Neural crest cell (in vitro differentiated cells): ENCODE measurements around the gene PGM1. TPM values are rescaled to one million over a fixed set of nuclear protein-coding genes. Genes with fewer than 3 reads are reported as not detected.

ENCODE experiments used
- DNase-seq: peaks from one replicate; pipeline ENCODE4 v3.0.0; 2021; ENCODE audit warnings: low read depth, mixed read lengths, low spot score
- H3K27ac Mint-ChIP-seq: one replicate; pipeline ENCODE4 v1.8.0; 2021; ENCODE audit warnings: mild to moderate bottlenecking, mixed read lengths; ENCODE audit not compliant: unreplicated experiment
- H3K27me3 Mint-ChIP-seq: 2 replicates; pipeline ENCODE4 v1.8.0; 2021; ENCODE audit warnings: low read depth, mild to moderate bottlenecking, mixed read lengths
- H3K36me3 Mint-ChIP-seq: 2 replicates; pipeline ENCODE4 v1.8.0; 2021; ENCODE audit warnings: low read depth, mild to moderate bottlenecking, mixed read lengths
- H3K4me1 Mint-ChIP-seq: 2 replicates; pipeline ENCODE4 v1.8.0; 2021; ENCODE audit warnings: mixed read lengths
- H3K4me3 Mint-ChIP-seq: one replicate; pipeline ENCODE4 v1.8.0; 2021; ENCODE audit warnings: mild to moderate bottlenecking, mixed read lengths
- H3K9me3 Mint-ChIP-seq: 2 replicates; pipeline ENCODE4 v1.8.0; 2021; ENCODE audit warnings: mixed read lengths
- CTCF ChIP-seq: fragments of 200-600 bp; sonication (generic); conservative IDR thresholded peaks from 2 replicates; pipeline ENCODE4 v1.5.0; 2021; ENCODE audit warnings: antibody characterized with exemption, mild to moderate bottlenecking
- total RNA-seq: library from RNA; stranded (reverse); gene quantifications from 2 replicates; pipeline ENCODE4 v1.2.1, GENCODE V29; 2021

The PGM1 gene
- total RNA-seq, 1 donor from 2014 or later, result 35.3 TPM

- no peak for DNase-seq
- Mint-ChIP-seq H3K36me3 (no peaks in the 10 kb centered on the region), H3K27ac (no peak overlapping the region), H3K9me3 (no peaks in the 10 kb centered on the region), H3K4me3 (no peak overlapping the region), H3K27me3 (peaks cover 5% of the 10 kb centered on the region), H3K4me1 (peaks cover 13% of the 10 kb centered on the region)
- no peak for TF ChIP-seq CTCF
Measured at GRCh38 chr1:63705078-63705477, 111.9 kb downstream of the PGM1 start.

GRCh38 chr1:63709267-63709828 lies 116.1 kb downstream of the PGM1 start:
- no peaks in the 10 kb centered on the region for H3K36me3 Mint-ChIP-seq
- no peak overlapping the region for H3K4me3 Mint-ChIP-seq
- no peak for DNase-seq
- H3K27me3 Mint-ChIP-seq, result peaks cover 5% of the 10 kb centered on the region
- no peaks in the 10 kb centered on the region for H3K4me1 Mint-ChIP-seq
- H3K27ac Mint-ChIP-seq, result no peak overlapping the region
- H3K9me3 Mint-ChIP-seq, result no peaks in the 10 kb centered on the region
- TF ChIP-seq CTCF, result no peak

Other genes with a start within 250 kb of the PGM1 start
- gene ALG6, start 225.8 kb upstream of the PGM1 start, total RNA-seq, result 26.0 and 26.9 TPM in 2 replicates
- 55.8 and 57.6 TPM in 2 replicates for gene ITGB3BP, start 70.2 kb upstream of the PGM1 start, total RNA-seq
- gene EFCAB7, start 69.9 kb upstream of the PGM1 start, total RNA-seq, result 10.6 and 11.0 TPM in 2 replicates
- gene ROR1, start 180.6 kb downstream of the PGM1 start, total RNA-seq, result 10.8 and 11.0 TPM in 2 replicates